ENCODE data around the gene ARHGEF10L.

DNA sequence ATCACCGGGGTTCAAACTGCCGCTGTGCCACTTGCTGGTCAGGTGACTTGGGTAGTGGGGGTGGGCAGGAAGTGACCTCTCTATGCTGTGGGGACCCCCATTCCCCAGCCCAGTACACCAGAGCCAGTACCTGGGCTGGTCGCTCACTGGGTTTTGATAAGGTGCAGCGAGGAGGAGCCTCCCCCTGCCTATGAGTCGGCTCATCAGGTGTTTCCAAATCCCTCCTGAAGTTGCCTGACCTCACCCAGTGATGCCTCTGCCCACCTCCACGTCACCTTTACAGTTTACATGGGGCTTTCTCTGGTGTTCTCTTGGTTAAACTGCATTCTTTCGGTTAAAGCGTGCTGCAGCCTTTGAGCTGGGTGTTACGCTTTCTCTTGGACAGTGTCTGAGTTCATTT lies 58.2 kb downstream of the ARHGEF10L start:
- TF ChIP-seq, protein P1, sequence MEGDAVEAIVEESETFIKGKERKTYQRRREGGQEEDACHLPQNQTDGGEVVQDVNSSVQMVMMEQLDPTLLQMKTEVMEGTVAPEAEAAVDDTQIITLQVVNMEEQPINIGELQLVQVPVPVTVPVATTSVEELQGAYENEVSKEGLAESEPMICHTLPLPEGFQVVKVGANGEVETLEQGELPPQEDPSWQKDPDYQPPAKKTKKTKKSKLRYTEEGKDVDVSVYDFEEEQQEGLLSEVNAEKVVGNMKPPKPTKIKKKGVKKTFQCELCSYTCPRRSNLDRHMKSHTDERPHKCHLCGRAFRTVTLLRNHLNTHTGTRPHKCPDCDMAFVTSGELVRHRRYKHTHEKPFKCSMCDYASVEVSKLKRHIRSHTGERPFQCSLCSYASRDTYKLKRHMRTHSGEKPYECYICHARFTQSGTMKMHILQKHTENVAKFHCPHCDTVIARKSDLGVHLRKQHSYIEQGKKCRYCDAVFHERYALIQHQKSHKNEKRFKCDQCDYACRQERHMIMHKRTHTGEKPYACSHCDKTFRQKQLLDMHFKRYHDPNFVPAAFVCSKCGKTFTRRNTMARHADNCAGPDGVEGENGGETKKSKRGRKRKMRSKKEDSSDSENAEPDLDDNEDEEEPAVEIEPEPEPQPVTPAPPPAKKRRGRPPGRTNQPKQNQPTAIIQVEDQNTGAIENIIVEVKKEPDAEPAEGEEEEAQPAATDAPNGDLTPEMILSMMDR (conservative IDR thresholded peaks at IDR 0.05), result no peak
- TF ChIP-seq EZH2 (IDR thresholded peaks at IDR 0.05; ENCODE audit: low read depth), result no peak
